Measurements from ENCODE around the gene NDUFB10. TPM values are rescaled to one million over a fixed set of nuclear protein-coding genes. Genes with fewer than 3 reads are reported as not detected.

NDUFB10 gene
- total and polyA plus RNA-seq, 3 donors from 2014 or later: 127 to 211 (median 186) TPM

DNA sequence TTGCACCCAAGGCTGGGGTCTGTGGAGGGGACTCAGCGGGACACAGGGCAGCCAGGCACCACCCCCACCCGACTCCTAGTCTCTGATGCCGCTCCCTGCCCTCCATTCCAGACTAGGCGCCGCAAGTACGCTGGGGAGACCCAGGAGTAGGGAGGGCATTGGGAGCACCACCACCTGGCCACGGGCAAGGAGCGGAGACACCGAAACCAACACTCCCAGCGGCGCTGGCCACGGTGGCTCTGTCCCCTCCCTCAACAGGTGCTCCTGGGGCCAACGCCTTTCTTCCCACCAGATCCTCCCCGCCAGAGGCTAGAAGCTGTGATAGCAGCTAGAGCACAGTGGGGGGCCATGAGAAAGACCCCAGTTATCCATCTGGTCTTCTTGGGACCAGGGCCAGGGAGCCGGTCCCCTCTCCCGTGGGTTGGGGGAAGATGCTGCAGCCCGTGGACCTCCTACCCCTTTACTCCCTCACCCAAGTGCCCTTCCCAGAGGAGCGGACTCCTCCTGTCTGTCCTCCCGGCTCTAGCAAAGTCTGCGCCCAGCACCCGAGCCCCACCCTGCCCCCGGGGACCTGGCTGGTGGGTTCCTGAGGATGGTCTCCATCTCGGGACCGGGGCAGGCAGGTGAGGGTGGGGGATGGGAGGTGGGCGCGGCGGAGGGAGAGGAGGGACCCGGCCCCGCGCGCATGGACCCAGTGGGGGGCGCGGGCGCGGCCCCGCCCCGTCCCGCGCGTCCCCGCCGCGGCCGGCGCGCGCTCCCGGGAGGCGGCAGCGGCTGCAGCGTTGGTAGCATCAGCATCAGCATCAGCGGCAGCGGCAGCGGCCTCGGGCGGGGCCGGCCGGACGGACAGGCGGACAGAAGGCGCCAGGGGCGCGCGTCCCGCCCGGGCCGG is 30.1 kb downstream of the NDUFB10 start, which contains the start of gene SYNGR3:
Gene SYNGR3, plus strand, starts transcription at position 762 of the 892 bp plus-strand sequence. CDS start 133 bp downstream, outside the sequence.
- no peak within 1 kb of the TSS for H3K27ac ChIP-seq
- H3K4me1 ChIP-seq: peaks cover 22% of the 10 kb centered on the region
- TF ChIP-seq, protein P1, sequence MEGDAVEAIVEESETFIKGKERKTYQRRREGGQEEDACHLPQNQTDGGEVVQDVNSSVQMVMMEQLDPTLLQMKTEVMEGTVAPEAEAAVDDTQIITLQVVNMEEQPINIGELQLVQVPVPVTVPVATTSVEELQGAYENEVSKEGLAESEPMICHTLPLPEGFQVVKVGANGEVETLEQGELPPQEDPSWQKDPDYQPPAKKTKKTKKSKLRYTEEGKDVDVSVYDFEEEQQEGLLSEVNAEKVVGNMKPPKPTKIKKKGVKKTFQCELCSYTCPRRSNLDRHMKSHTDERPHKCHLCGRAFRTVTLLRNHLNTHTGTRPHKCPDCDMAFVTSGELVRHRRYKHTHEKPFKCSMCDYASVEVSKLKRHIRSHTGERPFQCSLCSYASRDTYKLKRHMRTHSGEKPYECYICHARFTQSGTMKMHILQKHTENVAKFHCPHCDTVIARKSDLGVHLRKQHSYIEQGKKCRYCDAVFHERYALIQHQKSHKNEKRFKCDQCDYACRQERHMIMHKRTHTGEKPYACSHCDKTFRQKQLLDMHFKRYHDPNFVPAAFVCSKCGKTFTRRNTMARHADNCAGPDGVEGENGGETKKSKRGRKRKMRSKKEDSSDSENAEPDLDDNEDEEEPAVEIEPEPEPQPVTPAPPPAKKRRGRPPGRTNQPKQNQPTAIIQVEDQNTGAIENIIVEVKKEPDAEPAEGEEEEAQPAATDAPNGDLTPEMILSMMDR (IDR thresholded peaks at IDR 0.05): no peak
- TF ChIP-seq POLR2A (IDR thresholded peaks at IDR 0.05): no peak
- H3K4me3 ChIP-seq: peak within 1 kb of the TSS; percentile 26 to 52
- DNase-seq: no peak
- no peaks in the 10 kb centered on the region for H3K9me3 ChIP-seq
- no peaks in the 10 kb centered on the region for H3K36me3 ChIP-seq (ENCODE audit: low read depth, missing control alignments)
- H3K27me3 ChIP-seq: no peaks in the 10 kb centered on the region
- intact Hi-C loops (cut with DNase I; ENCODE audit: low total_unique reads): no loop called here
- whole genome bisulfite sequencing, 2 donors: 0 to 10% methylated on average over 7 to 53 of the region's 67 CpGs

DNA sequence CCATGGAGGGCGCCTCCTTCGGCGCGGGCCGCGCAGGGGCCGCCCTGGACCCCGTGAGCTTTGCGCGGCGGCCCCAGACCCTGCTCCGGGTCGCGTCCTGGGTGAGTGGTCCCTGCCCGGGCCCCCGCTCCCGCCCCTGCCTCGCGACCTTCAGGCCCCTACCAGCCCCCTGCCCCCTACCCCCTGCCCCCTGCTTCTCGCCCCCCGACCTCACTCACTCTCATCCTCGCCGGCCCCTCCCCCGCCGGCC is 30.7 kb downstream of the NDUFB10 start:
- H3K27me3 ChIP-seq: no peaks in the 10 kb centered on the region
- H3K9me3 ChIP-seq: no peaks in the 10 kb centered on the region
- 1% methylated on average over 25 of the region's 25 CpGs; no CpG with 5 or more reads in 1 of the 2 donors for WGBS, 2 donors
- no peaks in the 10 kb centered on the region for H3K36me3 ChIP-seq (ENCODE audit: low read depth, missing control alignments)
- TF ChIP-seq, protein P1 (IDR thresholded peaks at IDR 0.05): no peak
- TF ChIP-seq POLR2A (IDR thresholded peaks at IDR 0.05): no peak
- no peak for DNase-seq
- intact Hi-C loops (cut with DNase I; ENCODE audit: low total_unique reads): no loop called here
- H3K4me3 ChIP-seq: peak overlapping the region; percentile 26 to 52
- H3K27ac ChIP-seq: no peak overlapping the region
- H3K4me1 ChIP-seq: peaks cover 17% of the 10 kb centered on the region

DNA sequence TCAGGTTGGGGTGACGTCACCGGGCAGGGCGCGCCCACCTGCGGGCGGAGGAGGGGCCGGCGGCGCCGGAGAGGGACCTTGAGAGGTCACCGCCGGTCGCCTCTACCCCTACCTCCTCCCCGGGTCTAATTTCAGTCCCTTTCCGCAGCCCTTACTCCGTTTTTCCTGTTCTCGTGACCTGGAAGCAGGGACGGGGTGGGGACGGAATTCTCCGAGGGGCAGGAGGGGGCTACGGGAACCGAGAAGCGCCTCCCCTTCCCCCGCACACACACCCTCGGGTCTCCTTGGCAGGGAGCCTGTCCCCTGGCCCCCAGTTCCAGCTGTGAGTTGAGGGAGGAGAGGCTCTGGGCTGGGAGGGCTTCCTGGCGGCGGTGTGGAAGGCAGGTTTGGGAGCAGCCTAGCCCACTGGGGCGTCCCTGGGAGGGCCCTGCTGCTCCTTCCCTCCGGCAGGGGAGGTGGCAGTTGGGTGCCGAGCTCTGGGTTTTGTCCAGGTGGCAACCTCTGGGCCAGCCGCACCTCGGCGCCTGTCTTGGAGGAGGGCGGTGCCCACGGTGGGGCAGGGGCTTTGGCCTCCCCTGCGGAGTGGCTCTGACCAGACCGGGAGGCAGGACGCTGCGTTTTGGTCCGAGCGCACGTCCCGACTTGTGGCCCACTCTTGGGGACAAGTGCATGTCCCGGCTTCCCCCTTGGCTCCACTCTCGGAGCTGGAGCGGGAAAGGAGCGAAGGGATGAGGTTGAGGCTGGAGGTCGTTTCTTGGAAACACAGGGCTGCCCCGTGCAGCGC is 31.2 kb downstream of the NDUFB10 start:
- no peak for DNase-seq
- H3K9me3 ChIP-seq: no peaks in the 10 kb centered on the region
- H3K27ac ChIP-seq: no peak overlapping the region
- H3K4me3 ChIP-seq: peak overlapping the region; percentile 26 to 52
- TF ChIP-seq POLR2A (IDR thresholded peaks at IDR 0.05): no peak
- H3K36me3 ChIP-seq (ENCODE audit: low read depth, missing control alignments): no peaks in the 10 kb centered on the region
- 1 to 3% methylated on average over 22 to 46 of the region's 50 CpGs for WGBS, 2 donors
- no peaks in the 10 kb centered on the region for H3K27me3 ChIP-seq
- intact Hi-C loops (cut with DNase I; ENCODE audit: low total_unique reads): no loop called here
- peaks cover 13% of the 10 kb centered on the region for H3K4me1 ChIP-seq

DNA sequence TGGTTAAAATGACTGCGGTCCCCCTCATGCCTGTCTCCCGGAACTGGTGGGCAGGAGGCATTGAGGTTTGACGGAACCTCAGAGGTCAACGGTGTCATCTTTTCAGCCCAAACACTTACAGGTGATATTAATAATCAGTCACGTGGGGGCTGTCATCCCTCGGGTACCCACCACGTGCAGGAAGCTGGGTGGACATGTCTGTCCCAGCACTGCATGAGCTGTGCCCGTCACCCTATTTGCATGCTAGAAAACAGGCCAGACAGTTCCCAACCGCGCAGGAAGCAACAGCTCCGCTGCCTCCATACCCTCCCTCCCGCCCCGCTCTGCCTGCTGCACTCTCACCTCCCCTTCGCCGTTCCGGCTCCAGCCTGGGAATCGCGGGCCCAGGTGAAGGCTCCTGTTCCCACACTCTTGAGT is 31.8 kb downstream of the NDUFB10 start:
- DNase-seq: no peak
- no peaks in the 10 kb centered on the region for H3K9me3 ChIP-seq
- intact Hi-C loops (cut with DNase I; ENCODE audit: low total_unique reads): no loop called here
- no peak for TF ChIP-seq POLR2A (IDR thresholded peaks at IDR 0.05)
- TF ChIP-seq, protein P1 (IDR thresholded peaks at IDR 0.05): no peak
- no peak overlapping the region for H3K27ac ChIP-seq
- H3K4me3 ChIP-seq: peak overlapping the region in 1 of 2 donors; percentile 52
- no peaks in the 10 kb centered on the region for H3K36me3 ChIP-seq (ENCODE audit: low read depth, missing control alignments)
- H3K4me1 ChIP-seq: peaks cover 13% of the 10 kb centered on the region
- 6 to 11% methylated on average over 14 to 18 of the region's 18 CpGs for WGBS, 2 donors
- no peaks in the 10 kb centered on the region for H3K27me3 ChIP-seq

DNA sequence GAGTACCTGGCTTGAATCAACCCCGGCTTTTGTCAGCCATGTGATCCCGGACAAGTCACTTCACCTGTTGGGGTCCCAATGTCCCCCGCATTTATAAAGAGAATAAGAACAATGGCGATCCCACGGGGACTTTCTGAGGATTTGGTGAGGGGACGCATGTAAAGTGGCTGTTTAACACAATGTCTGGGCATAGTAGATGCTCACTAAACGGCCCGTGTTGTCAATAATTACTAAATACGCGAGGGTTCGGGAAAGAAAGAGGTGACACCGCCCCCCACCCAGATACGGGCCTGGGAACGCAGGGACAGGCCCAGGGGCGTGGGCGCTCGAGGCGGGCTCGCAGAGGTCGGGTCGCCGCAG is 32.2 kb downstream of the NDUFB10 start:
- no peaks in the 10 kb centered on the region for H3K27me3 ChIP-seq
- intact Hi-C loops (cut with DNase I; ENCODE audit: low total_unique reads): no loop called here
- 15 to 16% methylated on average over 14 to 22 of the region's 22 CpGs for WGBS, 2 donors

More for the DNA sequence above, 32.2 kb downstream of the NDUFB10 start:
- H3K36me3 ChIP-seq (ENCODE audit: low read depth, missing control alignments): no peaks in the 10 kb centered on the region
- peaks cover 13% of the 10 kb centered on the region for H3K4me1 ChIP-seq
- H3K9me3 ChIP-seq: no peaks in the 10 kb centered on the region
- H3K4me3 ChIP-seq: peak overlapping the region; percentile 16 to 46
- DNase-seq: no peak
- no peak for TF ChIP-seq POLR2A (IDR thresholded peaks at IDR 0.05)
- TF ChIP-seq, protein P1 (IDR thresholded peaks at IDR 0.05): no peak
- H3K27ac ChIP-seq: no peak overlapping the region

Data from testis (tissue), 3 donors.